GM21447 (cell line): ENCODE results near the gene RFX4.

Experiments used
- ATAC-seq: cut with Tn5 transposase; IDR thresholded peaks from one replicate; pipeline ENCODE4 v1.9.1; 2021; ENCODE audit not compliant: unreplicated experiment

The RFX4 gene

DNA sequence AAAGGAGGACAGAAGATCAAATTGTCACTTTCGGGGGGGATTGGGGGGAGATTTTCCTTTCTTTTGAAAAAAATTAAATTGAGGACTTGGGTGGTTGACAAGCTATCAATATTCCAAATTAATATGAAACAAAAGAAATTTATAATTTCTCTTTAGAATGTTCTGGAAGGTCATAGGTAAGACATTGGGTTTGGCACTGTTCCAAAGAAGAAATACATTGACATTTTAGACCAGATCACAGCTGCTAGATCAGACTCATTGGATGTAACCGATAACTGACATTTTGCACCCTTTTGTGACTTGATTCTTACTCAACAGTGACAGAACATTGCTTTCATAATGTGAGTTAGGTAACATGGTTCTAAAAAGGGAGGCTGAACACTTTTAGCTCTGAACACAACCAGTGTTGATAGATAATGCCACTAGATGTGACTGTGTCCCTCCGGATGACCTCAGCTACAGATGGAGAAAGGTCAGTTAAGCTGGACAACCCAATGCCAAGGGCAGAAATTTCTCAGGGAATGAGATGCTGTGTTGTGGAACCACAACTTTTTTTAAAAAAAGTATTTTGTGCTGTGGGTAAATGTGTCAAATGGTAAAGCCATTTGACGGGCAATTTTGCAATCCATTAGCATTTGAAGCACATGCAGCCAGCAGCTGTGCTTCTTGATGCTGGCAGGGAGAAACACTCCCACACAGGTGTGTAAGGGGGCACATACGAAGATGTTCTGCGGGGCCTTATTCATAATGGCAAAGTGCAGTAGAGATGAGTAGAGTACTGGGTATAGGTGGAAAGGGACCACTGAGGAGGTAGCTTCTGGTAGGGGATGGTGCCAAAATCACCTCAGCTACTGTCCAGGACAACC lies 62.9 kb downstream of the RFX4 start:
- no peak for ATAC-seq

DNA sequence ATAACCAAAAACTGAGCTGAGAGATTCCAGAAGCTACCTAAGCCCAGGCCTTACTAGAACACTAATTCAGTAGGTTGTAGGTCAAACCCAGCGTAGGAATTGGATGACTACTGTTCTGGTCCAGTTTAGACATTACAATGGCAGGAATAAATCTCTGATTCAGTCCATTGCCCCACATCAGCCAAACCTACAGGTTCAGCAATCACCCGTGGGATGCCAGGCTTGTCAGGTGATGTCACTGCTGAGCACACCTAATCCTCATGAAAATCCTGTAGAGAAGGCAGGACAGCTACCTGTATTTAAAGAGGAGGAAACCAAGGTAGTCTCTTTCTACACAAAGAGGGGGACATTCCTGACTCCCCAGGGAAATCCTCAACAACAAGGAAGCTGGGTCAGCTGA lies 63.7 kb downstream of the RFX4 start:
- ATAC-seq, result no peak

DNA sequence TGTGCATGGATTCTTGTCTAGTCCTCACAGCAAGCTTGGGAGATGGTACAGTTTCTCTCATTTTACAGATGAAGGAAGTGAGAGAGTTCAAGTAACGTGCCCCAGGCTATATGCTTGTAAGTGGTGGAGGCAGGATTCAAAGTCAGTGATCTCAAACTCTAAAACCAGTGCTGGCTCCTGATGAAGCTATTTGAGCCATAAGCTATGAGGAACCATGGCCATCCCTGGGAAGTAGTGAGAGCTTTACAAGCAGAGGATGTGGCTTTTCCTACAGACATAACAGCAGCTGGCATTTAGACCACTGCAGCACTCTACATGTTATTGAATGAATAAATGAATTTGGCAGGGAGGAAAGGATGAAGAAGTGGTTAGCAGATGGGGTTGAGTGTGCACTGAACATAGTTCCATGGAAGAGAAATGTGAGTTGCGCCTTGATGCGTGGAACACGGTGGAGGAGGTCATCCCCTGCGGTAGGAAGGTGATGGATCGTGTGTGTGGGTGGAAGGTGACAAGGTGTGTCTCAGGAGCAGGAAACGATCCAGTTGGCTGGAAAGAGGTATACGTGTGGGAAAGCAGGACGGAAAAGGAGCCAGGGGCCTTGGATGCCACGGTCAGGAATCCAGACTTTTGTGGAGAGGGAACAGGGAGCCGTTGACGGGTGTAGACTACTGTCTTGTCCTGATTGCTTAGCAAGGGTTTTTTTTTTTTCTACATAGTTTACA lies 65.2 kb downstream of the RFX4 start:
- ATAC-seq, result no peak

DNA sequence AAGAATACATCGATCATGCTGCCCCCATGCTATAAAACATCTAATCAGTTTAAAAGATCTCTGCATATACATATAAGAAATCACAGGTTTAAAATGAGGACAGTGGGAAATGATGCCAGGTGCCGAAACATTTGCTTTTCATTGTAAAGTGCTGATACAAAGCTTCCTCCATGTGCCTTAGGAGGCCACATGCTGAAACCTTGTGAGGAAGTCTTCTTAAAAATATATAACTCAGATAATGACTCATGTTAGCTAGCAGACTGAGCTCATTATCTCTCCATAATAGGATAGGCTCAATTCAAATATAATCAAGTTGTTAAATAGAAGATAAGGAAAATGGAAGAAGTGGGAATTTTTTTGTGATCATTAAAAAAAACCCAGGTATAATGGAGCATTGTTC lies 65.9 kb downstream of the RFX4 start:
- no peak for ATAC-seq

DNA sequence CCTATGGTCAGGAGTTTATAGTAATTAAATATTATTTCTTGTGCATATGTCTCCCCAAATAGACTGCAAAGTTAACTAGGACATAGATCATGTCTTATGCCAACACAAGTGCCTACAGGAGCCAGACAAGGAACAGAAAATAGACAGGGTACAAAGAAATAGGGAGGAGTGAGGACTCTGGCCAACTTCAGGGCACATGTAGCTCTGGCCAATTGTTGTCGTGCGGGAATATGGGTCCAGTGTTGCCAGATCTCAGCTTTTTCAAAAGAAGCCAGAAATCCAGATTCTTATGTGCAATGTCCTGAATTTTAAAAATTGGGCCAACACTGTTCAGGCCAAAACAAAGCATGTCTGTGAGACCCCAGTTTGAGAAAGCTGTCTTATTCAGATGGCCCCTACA lies 68.7 kb downstream of the RFX4 start:
- ATAC-seq, result no peak

DNA sequence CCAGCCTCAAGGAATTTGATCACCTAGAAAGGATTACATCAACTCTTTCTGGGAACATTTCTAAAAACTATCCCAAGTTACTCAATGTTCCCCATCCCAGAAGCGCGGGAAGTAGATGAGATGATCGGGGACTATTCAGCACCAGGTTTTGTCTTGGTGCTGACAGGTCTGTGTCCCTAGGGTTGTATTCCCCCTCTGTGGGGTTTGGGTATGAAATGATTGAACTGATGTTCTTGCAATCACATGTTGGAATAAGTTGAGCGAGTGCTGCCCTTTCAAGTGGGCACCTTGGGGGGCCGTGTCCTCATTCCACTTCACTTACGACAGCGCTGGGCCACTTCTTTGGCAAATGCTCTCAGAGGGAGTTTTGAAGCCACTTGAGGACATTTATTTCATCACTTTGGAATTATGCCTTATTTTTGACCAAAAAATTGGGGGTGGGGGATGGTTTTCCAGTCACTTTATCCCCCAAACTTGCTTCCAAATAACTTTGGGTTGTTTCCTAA lies 69.8 kb downstream of the RFX4 start:
- no peak for ATAC-seq

DNA sequence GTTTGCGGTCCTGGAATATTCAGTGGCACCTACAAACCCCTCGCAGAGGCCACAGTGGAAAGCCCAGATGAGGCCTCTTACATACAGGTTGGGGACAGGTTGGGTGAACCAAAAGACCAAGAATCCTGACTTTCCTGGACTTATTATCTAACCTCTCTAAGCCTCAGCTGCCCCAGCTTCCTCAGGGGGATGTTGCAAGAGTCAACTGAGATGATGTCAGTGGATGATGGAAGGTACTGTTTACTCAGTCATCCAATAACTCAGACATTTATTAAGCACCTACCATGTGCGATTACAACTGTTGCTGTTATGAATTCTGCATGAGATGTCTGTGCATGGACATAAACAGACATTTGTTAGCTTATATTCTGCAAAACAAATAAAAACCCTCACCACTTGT lies 72.8 kb downstream of the RFX4 start:
- ATAC-seq, result no peak

DNA sequence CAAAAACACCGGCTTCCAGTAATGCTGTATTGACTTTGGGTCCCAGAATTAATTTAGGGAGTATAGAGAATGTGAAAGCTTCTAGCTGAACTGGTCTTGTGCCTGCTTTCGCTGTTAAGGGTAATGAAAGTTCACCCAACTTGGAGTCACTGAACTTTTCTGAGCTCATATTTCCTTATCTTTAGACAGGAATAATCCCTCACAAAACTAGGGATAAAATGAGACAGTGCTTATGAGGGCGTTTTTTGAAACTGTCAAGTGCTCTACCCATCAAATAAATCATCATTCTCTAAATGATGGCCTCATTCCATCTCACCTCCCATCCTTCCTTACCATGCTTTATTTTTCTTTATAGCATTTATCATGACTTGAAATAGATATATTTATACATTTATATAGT lies 74.7 kb downstream of the RFX4 start:
- ATAC-seq, result no peak

DNA sequence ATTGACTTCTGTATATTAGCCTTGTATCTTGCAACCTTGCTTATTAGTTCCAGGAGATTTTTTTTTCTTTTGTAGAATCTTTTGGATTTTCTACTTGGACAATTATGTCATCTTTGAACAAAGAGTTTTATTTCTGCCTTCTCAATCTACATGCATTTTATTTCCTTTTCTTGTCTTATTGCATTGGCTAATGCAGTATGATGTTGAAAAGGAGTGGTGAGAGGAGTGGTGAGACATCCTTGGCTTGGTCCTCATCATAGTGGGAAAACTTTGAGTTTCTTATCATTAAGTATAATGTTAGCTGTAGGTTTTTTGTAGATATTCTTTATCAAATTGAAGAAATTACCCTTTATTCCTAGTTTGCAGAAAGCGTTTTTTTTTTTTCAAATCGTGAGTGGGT lies 80.6 kb downstream of the RFX4 start:
- ATAC-seq, result no peak

DNA sequence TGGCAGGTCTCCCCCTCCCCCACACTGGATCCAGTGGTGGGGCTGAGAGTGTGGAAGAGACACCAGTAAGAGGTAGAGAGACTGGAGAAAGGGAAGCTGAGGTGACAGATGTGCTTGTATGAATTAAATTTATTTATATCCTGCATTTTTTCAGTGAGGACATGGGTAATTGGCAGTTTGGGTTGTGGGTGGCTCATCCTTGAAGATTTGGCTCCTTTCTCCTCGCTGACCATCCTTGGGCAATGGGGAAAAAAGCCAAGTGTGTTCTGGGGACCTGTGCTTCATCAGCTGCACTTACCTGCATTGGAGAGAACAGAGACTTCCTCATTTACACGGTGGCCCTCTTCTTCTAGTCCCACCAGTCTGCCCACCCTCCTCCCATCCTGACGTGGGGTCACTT lies 86.4 kb downstream of the RFX4 start:
- ATAC-seq, result no peak

DNA sequence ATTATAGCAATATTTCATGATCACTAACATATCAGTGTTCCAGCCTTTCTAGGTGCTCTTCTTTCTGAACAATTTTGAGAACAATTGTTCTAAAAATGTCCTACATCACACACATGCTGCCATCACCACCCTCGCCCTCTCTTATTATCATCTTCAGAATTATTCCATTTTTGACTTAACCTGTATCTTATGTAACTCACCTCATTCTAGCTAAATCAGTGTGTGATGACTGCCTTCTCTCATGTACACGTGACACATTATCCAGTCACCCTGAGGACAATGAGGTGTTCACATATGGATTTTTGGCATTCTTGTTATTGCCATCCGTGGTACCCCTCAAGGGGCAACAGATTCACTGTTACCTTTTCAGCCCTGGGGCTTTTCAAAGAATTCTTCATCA lies 87.3 kb downstream of the RFX4 start:
- ATAC-seq, result no peak

DNA sequence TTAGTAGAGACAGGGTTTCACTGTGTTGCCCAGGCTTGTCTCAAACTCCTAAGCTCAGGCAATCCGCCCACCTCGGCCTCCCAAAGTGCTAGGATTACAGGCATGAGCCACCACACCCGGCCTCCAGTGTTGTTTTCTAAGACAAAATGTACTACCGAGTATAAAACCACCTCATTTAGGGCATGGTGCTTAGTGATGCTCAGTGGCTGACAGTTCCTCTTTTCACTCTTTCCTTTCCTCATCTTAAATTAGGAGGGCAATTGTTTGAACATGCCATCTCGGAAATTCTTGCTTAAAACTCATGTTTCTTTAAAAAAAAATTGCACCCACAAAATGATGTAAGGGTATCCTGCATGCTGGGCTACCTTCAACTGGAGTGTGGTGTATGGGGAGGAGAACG lies 89.0 kb downstream of the RFX4 start:
- no peak for ATAC-seq

DNA sequence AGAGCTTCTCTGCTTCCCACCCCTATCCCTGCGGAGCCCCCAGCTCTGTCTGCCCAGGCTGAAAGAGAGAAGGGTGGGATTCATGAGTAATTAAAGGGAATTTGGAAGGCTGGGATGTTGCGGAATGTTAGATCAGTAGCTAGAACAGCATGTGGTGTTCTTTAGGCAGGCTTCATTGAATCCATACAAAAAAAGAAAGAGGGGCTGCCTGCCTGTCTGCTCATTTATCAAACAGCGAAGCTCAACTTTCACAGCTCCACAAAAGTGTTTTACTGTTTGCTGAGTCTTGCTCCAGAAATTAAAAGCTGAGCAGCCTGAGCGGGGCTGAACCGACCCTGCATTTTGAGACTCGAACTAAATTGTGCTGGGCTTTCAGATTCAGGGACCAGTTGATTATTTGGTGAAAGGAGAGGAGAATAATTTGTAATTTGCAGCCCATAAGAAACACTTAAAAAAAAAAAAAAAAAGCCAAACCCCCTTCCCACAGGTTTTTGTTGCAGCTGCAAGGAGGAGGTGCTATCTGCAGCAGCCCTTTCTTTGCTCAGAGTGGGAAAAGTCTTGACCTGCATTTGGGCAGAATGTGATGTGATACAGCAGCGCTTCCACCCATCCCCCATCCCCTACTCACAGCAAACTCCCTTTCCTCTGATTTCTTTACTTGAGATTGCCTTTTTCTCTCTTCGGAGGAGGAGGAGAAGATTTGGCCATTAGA lies 89.7 kb downstream of the RFX4 start:
- ATAC-seq, result no peak

DNA sequence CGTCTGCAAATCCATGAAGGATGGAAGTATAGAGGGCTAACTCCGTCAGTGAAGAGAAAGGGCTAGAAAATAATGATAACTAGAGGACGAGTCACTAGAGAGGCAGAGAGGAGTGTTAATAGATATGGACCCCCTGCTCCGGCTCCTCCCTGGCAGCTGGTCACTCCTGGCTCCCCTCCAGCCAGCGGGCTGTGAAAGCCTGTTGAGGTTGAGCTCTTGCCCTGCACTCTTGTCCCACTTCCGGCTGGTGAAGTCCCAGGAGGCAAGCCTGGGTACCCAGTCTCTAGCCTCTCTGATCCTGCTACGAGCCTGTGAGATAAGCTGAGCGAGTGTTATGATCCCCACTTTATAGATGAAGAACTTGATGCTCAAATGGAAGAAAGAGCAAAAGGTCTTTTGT lies 90.3 kb downstream of the RFX4 start:
- ATAC-seq, result no peak

DNA sequence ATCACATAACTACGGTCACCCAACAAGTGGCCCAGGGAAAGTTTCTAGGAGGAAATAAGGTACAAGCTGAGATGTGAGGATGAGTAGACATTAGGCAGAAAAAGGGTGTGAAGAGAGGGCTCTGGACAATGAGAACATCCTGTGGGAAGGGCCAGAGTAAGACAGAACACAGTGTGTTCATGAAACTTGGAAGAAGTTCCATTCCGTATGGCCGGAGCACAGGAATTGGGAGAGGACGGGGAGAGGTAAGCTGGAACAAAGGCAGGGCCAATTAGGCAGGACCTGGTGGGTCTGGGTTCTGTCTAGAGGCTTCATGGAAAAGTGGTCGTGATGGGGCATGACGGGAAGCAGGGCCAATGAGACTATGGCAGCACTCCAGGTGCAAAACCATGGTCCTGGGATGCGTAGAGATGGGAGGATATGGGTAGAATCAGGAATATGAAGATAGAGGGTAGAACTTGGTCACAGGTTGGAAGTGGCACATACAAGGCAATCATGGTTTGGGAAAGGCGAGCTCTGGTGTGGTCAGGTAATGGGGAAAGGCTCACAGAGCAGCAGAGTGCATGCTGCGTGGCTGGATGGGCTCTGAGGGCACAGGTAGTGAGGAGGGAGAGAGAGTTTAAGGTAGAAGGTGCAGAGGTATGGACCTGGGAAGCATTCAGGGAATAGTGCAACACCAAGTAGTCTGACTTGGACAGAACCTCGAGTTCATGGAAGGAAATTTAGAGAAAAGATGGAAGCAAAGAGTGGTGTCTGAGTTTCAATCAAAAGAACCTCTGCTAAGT lies 93.0 kb downstream of the RFX4 start:
- no peak for ATAC-seq

DNA sequence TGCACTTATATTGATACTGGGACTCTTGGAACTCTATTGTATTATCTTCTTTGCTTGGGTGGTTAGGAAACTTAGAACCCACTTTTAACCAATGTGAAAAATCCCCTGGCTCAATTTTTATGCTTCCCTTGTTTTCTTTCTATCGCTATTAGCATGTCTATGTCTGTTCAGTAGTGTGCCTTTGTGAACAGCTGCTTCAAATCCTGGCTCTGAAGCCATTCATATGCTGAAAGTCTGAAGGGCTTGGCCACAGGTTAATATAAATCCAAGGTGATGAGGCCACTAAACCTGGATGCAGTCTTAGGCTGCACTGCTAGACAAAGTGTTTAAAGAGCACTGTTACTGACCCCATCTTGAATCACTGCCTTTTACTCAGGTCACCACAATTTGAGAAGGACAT lies 96.8 kb downstream of the RFX4 start:
- ATAC-seq, result no peak

DNA sequence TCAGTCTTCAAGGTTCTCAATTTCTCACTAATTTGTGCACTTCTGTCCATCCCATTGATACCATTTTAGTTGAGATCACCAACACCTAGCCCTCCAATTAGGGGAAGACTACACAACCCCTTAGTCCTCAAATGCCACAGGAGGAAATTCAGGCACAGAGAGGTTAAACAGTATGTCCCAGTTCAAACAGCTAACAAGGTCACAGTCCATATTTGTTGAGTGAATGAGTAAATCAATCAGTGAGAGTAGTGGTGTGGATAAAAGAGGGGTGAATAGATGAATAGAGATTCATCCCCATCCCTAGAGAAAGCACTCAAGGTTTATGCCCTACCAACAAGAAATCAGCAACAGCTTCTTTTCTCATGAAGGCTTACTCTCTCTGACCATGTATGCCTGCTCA lies 97.5 kb downstream of the RFX4 start:
- ATAC-seq, result no peak

DNA sequence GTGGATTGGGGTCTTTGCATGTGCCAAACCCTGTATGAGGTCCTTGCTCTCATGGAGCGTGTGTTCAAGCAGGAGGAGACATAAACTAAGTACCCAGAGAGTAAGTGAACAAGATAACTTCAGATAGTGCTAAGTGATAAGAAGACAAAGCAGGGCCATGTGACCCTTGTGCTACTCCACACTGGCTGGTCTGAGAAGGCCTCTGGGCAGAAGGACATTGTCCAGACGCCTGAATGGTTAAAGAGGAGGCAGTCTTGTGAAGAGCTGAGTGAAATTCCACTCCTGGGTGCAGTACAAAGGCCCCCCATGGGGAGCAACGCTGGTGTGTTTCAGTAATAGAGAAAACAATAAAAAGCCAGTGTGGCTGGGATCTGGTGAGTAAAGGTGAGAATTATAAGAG lies 98.4 kb downstream of the RFX4 start:
- ATAC-seq, result no peak

DNA sequence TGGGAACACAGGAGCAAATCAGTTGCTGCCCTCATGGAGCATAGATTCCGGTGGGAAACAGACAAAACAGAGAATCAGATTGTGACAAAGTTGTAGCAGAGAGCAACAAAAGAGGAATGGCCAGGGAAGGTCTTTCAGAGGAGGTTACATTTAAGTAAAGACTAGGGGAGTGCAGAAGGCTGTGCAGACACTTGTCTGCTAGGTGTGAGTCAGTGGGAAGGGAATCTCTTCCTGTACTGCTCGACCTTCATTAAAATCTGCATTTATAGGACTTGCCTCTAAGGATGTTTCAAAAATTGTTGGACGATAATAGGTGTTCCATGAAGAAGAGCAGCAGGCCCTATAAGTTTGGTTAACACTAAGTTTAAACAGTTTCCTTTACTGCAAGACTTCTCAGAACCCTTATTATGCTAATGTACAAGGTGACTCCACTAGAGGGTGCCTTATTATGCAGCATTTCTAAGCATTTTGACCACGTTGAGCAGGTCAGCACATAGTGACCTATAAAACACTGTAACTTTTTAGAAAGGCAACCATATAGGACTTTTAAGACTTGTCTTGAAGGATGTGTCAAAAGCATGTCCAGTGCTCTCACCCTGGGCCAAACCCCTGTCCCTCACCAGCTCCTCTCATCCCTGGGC lies 99.9 kb downstream of the RFX4 start:
- no peak for ATAC-seq

DNA sequence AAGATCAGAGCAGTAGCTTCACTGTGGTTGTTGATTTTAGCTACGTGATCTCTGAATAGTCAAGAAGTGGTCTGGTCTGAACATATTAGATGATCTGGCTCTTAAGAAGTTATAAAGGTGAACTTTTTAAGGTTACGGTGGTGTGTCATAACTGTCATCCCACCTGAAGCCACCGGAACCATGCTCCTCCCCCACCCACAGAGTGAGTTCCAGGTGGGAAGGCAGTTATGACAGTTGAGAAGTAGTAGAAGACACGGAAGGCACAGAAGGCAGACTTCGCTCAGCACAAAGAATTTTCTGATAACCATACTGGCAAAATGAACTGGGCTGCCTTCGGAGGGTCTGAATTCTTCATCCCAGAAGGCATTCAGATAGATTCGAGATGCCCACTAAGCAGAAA lies 101.7 kb downstream of the RFX4 start:
- ATAC-seq, result no peak

DNA sequence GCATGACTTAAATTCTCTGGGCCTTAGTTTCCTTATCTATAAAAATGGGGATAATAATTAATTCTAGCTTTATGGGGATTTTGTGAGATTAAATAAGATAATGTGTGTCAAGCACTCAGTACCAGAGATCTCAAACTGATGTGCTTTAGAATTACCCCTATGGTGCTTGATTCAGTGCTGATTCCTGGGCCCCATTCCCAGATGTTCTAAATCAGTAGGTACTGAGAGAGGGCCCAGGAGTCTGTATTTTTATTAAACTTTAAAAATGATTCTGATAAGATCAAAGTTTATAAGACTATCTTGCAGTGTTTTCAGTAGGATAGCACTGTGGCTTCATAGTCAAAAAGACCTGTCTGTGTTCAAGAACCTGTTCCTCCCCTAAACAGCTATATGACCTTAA lies 102.6 kb downstream of the RFX4 start:
- no peak for ATAC-seq
